Loucy (cell line): Measurements from ENCODE around the gene COX7A2L.
"Not testable (repeated sequence)": the region's sequence is repeated elsewhere in the genome, so short reads cannot be mapped to it uniquely, and the experiment has no call there.

Experiments used
- H2AFZ ChIP-seq: fragments of 200-600 bp; sonication (generic); 2 replicates; pipeline ENCODE4 v1.6.0; 2016; ENCODE audit warnings: antibody characterized with exemption, mild to moderate bottlenecking, low read length, moderate library complexity
- H3F3A ChIP-seq: fragments of 200-600 bp; 2 replicates; pipeline ENCODE4 v1.6.0; 2016; ENCODE audit warnings: antibody characterized with exemption, low read depth, mild to moderate bottlenecking
- H3K27me3 ChIP-seq: fragments of 200-600 bp; sonication (generic); 2 replicates; pipeline ENCODE4 v1.6.1; 2014; ENCODE audit warnings: low read length, mild to moderate bottlenecking; ENCODE audit not compliant: insufficient read depth, poor library complexity, severe bottlenecking
- H3K36me3 ChIP-seq: fragments of 200-600 bp; sonication (generic); 2 replicates; pipeline ENCODE4 v1.6.1; 2016; ENCODE audit warnings: low read length; ENCODE audit not compliant: insufficient read depth
- H3K4me1 ChIP-seq: fragments of 200-600 bp; sonication (generic); 2 replicates; pipeline ENCODE4 v1.5.1; 2014; ENCODE audit warnings: low read length, mild to moderate bottlenecking; ENCODE audit not compliant: insufficient read depth, poor library complexity, severe bottlenecking
- H3K4me2 ChIP-seq: fragments of 200-600 bp; sonication (generic); 2 replicates; pipeline ENCODE4 v1.6.0; 2014; ENCODE audit warnings: antibody characterized with exemption, low read length, low read depth, mild to moderate bottlenecking; ENCODE audit not compliant: poor library complexity, severe bottlenecking
- H3K4me3 ChIP-seq: fragments of 200-600 bp; sonication (generic); 2 replicates; pipeline ENCODE4 v1.5.1; 2014; ENCODE audit warnings: low read length, mild to moderate bottlenecking, mixed read lengths; ENCODE audit not compliant: poor library complexity, severe bottlenecking
- H3K79me2 ChIP-seq: fragments of 200-600 bp; sonication (generic); 2 replicates; pipeline ENCODE4 v1.6.1; 2014; ENCODE audit warnings: low read length; ENCODE audit not compliant: insufficient read depth
- H3K9ac ChIP-seq: fragments of 200-600 bp; sonication (generic); 2 replicates; pipeline ENCODE4 v1.6.0; 2014; ENCODE audit warnings: mild to moderate bottlenecking, low read depth, low read length, moderate library complexity; ENCODE audit not compliant: poor library complexity, severe bottlenecking
- H3K9me2 ChIP-seq: fragments of 200-600 bp; sonication (generic); replicated peaks from 2 replicates; pipeline ENCODE4 v1.6.1; 2016; ENCODE audit warnings: low read depth, low read length, mixed read lengths
- H3K9me3 ChIP-seq: fragments of 200-600 bp; sonication (generic); 2 replicates; pipeline ENCODE4 v1.6.1; 2014; ENCODE audit warnings: mild to moderate bottlenecking, antibody characterized with exemption, low read length, low read depth; ENCODE audit not compliant: insufficient read depth
- H4K20me1 ChIP-seq: fragments of 200-600 bp; sonication (generic); 2 replicates; pipeline ENCODE4 v1.6.0; 2014; ENCODE audit warnings: antibody characterized with exemption, low read length, mild to moderate bottlenecking; ENCODE audit not compliant: insufficient read depth, poor library complexity, severe bottlenecking
- CTCF ChIP-seq: fragments of 200-600 bp; sonication (generic); conservative IDR thresholded peaks from 2 replicates; pipeline ENCODE4 v1.5.1; 2014; ENCODE audit warnings: mild to moderate bottlenecking, antibody characterized with exemption, low read length
- EZH2phosphoT487 ChIP-seq: fragments of 200-600 bp; IDR thresholded peaks from 2 replicates; pipeline ENCODE4 v1.6.1; 2018; ENCODE audit warnings: antibody characterized with exemption, mild to moderate bottlenecking, moderate library complexity, borderline replicate concordance

Gene COX7A2L

GRCh38 chr2:42404676-42405075 lies 43.7 kb upstream of the COX7A2L start:
- Histone ChIP-seq H3K79me2 (no peaks in the 10 kb centered on the region), H4K20me1 (no peaks in the 10 kb centered on the region), H3K9ac (no peak overlapping the region), H3K9me2 (no peaks in the 10 kb centered on the region), H3K36me3 (no peaks in the 10 kb centered on the region), H3F3A (no peaks in the 10 kb centered on the region), H3K4me2 (no peak overlapping the region), H3K4me3 (no peak overlapping the region), H2AFZ (no peak overlapping the region), H3K4me1 (no peaks in the 10 kb centered on the region), H3K27me3 (no peaks in the 10 kb centered on the region), H3K9me3 (no peaks in the 10 kb centered on the region)
- TF ChIP-seq EZH2phosphoT487 (no peak), CTCF (no peak)

GRCh38 chr2:42401773-42402172 lies 40.8 kb upstream of the COX7A2L start:
- H4K20me1 ChIP-seq = no peaks in the 10 kb centered on the region
- H3K9me2 ChIP-seq = no peaks in the 10 kb centered on the region
- H2AFZ ChIP-seq = no peak overlapping the region
- no peaks in the 10 kb centered on the region for H3K36me3 ChIP-seq
- H3K79me2 ChIP-seq = no peaks in the 10 kb centered on the region
- no peak overlapping the region for H3K4me2 ChIP-seq
- no peak overlapping the region for H3K9ac ChIP-seq
- H3K9me3 ChIP-seq = no peaks in the 10 kb centered on the region
- TF ChIP-seq EZH2phosphoT487 (no peak), CTCF (no peak)
- no peaks in the 10 kb centered on the region for H3K27me3 ChIP-seq
- H3K4me1 ChIP-seq = no peaks in the 10 kb centered on the region
- H3F3A ChIP-seq = no peaks in the 10 kb centered on the region
- no peak overlapping the region for H3K4me3 ChIP-seq

- not testable (repeated sequence) for H3K9me2 ChIP-seq, H3K36me3 ChIP-seq, H3K4me1 ChIP-seq, H3K4me3 ChIP-seq, H3K4me2 ChIP-seq, H2AFZ ChIP-seq, H3K27me3 ChIP-seq, H3K9ac ChIP-seq, H3F3A ChIP-seq, H3K9me3 ChIP-seq, H3K79me2 ChIP-seq, H4K20me1 ChIP-seq
These were observed 37.0 kb upstream of the COX7A2L start for GRCh38 chr2:42398052-42398451.

- not testable (repeated sequence) for H3F3A ChIP-seq, H4K20me1 ChIP-seq, H3K4me1 ChIP-seq, H3K9ac ChIP-seq, H3K4me2 ChIP-seq, H3K4me3 ChIP-seq, H3K9me2 ChIP-seq, H3K79me2 ChIP-seq, H2AFZ ChIP-seq, H3K9me3 ChIP-seq, H3K36me3 ChIP-seq, H3K27me3 ChIP-seq
These were observed 32.3 kb upstream of the COX7A2L start for GRCh38 chr2:42393320-42393719.
